Caki2 (cell line): ENCODE data around the gene UVSSA. TPM values are rescaled to one million over a fixed set of nuclear protein-coding genes. Genes with fewer than 3 reads are reported as not detected.
"Not testable (repeated sequence)": the region's sequence is repeated elsewhere in the genome, so short reads cannot be mapped to it uniquely, and the experiment has no call there.

Experiments
- DNase-seq: peaks from one replicate; pipeline ENCODE4 v3.0.0-alpha.2; 2015; ENCODE audit warnings: low read depth
- in situ Hi-C: cut with HindIII; loops from 2 replicates; pipeline ENCODE4 v1.10.0; 2016; ENCODE audit warnings: low sequenced_read_pairs, low pct_unique_long_range_greater_than_20kb, mixed read lengths
- total RNA-seq: library from RNA; depleted of rRNA; stranded (reverse); fragments of >200 nt; shearing (Covaris generic); gene quantifications from 2 replicates; pipeline ENCODE4 v1.2.3, GENCODE V29; 2014; ENCODE audit warnings: low replicate concordance

UVSSA gene
- total RNA-seq, 1 experiment from 2014 or later: 9.1 TPM

- DNase-seq: no peak
- in situ Hi-C loops: no loop called here
Measured at GRCh38 chr4:1369091-1369450, 22.1 kb downstream of the UVSSA start.

- in situ Hi-C loops: no loop called here
- DNase-seq: no peak
Measured at GRCh38 chr4:1369479-1370079, 22.6 kb downstream of the UVSSA start.

- no peak for DNase-seq
- in situ Hi-C loops: no loop called here
Measured at GRCh38 chr4:1370321-1371124, 23.5 kb downstream of the UVSSA start.

- in situ Hi-C loops: no loop called here
- DNase-seq: no peak
Measured at GRCh38 chr4:1371176-1372165, 24.5 kb downstream of the UVSSA start.

- in situ Hi-C loops, DNase-seq: not testable (repeated sequence)
Measured at GRCh38 chr4:1372576-1372975, 25.6 kb downstream of the UVSSA start.

GRCh38 chr4:1373892-1374705, 27.1 kb downstream of the UVSSA start:
- in situ Hi-C loops: no loop called here

GRCh38 chr4:1374706-1375045, 27.7 kb downstream of the UVSSA start:
- in situ Hi-C loops: no loop called here
- no peak for DNase-seq

More at GRCh38 chr4:1373892-1374705, 27.1 kb downstream of the UVSSA start:
- DNase-seq: no peak

GRCh38 chr4:1375051-1375721, 28.2 kb downstream of the UVSSA start:
- no peak for DNase-seq
- in situ Hi-C loops: no loop called here

GRCh38 chr4:1375761-1376322, 28.8 kb downstream of the UVSSA start:
- in situ Hi-C loops: no loop called here
- no peak for DNase-seq

GRCh38 chr4:1376391-1376840, 29.4 kb downstream of the UVSSA start:
- in situ Hi-C loops: no loop called here

GRCh38 chr4:1376841-1377605, 30.0 kb downstream of the UVSSA start:
- in situ Hi-C loops: no loop called here
- no peak for DNase-seq

More at GRCh38 chr4:1376391-1376840, 29.4 kb downstream of the UVSSA start:
- no peak for DNase-seq

GRCh38 chr4:1377606-1378261, 30.7 kb downstream of the UVSSA start:
- DNase-seq: no peak
- in situ Hi-C loops: no loop called here

- in situ Hi-C loops: no loop called here
- DNase-seq: no peak
Measured at GRCh38 chr4:1378559-1379231, 31.7 kb downstream of the UVSSA start.

- in situ Hi-C loops: no loop called here
- DNase-seq: no peak
Measured at GRCh38 chr4:1379351-1379781, 32.4 kb downstream of the UVSSA start.

GRCh38 chr4:1379801-1380331, 32.9 kb downstream of the UVSSA start:
- in situ Hi-C loops: no loop called here

More at GRCh38 chr4:1379801-1380331, 32.9 kb downstream of the UVSSA start:
- DNase-seq: no peak
